Fibroblast of lung (primary cell): ENCODE results near the gene KIF1A. TPM values are rescaled to one million over a fixed set of nuclear protein-coding genes. Genes with fewer than 3 reads are reported as not detected.

ENCODE experiments used
- DNase-seq, 2 donors: peaks; one replicate each; pipeline versions ENCODE4 v3.0.0 to v3.0.0-alpha.2; 2010; ENCODE audit warnings: low read depth in 2 of 2
- H2AFZ ChIP-seq: 2 replicates; pipeline ENCODE4 v1.5.1; 2012; ENCODE audit warnings: low read length, control low read depth, inconsistent platforms
- H3K27ac ChIP-seq: 2 replicates; pipeline ENCODE4 v1.5.1; 2011; ENCODE audit warnings: low read length, control low read depth; ENCODE audit not compliant: insufficient read depth
- H3K27me3 ChIP-seq: 2 replicates; pipeline ENCODE4 v1.5.1; 2011; ENCODE audit warnings: mild to moderate bottlenecking, low read length; ENCODE audit not compliant: control insufficient read depth, insufficient read depth
- H3K36me3 ChIP-seq: 2 replicates; pipeline ENCODE4 v1.5.1; 2011; ENCODE audit warnings: low read length; ENCODE audit not compliant: control insufficient read depth, insufficient read depth
- H3K4me1 ChIP-seq: 2 replicates; pipeline ENCODE4 v1.5.1; 2011; ENCODE audit warnings: low read length; ENCODE audit not compliant: control insufficient read depth, insufficient read depth; ENCODE audit errors: extremely low read depth
- H3K4me2 ChIP-seq: 2 replicates; pipeline ENCODE4 v1.5.1; 2011; ENCODE audit warnings: low read length, control low read depth; ENCODE audit not compliant: insufficient read depth; ENCODE audit errors: extremely low read depth
- H3K4me3 ChIP-seq, 4 experiments: fragments of 200-600 bp in 1 of 4; sonication (generic) in 1 of 4; replicated peaks in 1 of 4; 2 replicates each; pipeline ENCODE4 v1.5.1; 2011 to 2016; ENCODE audit warnings: low read length in 4 of 4, low read depth in 3 of 4, mild to moderate bottlenecking in 3 of 4, control low read depth in 2 of 4, inconsistent platforms in 1 of 4, mixed read lengths in 1 of 4; ENCODE audit not compliant: insufficient read depth in 1 of 4; ENCODE audit errors: control extremely low read depth in 1 of 4
- H3K79me2 ChIP-seq: 2 replicates; pipeline ENCODE4 v1.5.1; 2012; ENCODE audit warnings: mild to moderate bottlenecking, low read length, inconsistent platforms; ENCODE audit not compliant: control insufficient read depth, insufficient read depth
- H3K9ac ChIP-seq: 2 replicates; pipeline ENCODE4 v1.5.1; 2011; ENCODE audit warnings: mild to moderate bottlenecking, low read length, control low read depth; ENCODE audit not compliant: insufficient read depth
- H3K9me3 ChIP-seq: 2 replicates; pipeline ENCODE4 v1.5.1; 2012; ENCODE audit warnings: low read depth, low read length; ENCODE audit not compliant: control insufficient read depth, insufficient read depth
- H4K20me1 ChIP-seq: 2 replicates; pipeline ENCODE4 v1.5.1; 2011; ENCODE audit warnings: low read length; ENCODE audit not compliant: control insufficient read depth, insufficient read depth; ENCODE audit errors: extremely low read depth
- EZH2 ChIP-seq: IDR thresholded peaks from 2 replicates; pipeline ENCODE4 v1.5.1; 2012; ENCODE audit warnings: low read length, control low read depth, mild to moderate bottlenecking; ENCODE audit errors: missing control alignments
- polyA plus RNA-seq, 2 donors: library from polyadenylated mRNA; depleted of rRNA in 1 of 2; stranded (reverse) in 1 of 2; unstranded in 1 of 2; fragments of >200 nt; gene quantifications; 2 replicates each; pipeline ENCODE4 v1.2.1, GENCODE V29; 2011 to 2012; ENCODE audit warnings: missing spikeins in 1 of 2
- total RNA-seq: library from RNA; depleted of rRNA; stranded (reverse); fragments of >200 nt; gene quantifications from 2 replicates; pipeline ENCODE4 v1.2.1, GENCODE V29; 2014
- TF ChIP-seq, protein P1 (sequence below), 2 donors: IDR thresholded peaks in 1 of 2; conservative IDR thresholded peaks in 1 of 2; 1 replicate in 1 of 2; 2 replicates in 1 of 2; pipeline ENCODE4 v1.5.1; 2011 to 2012; ENCODE audit warnings: low read length in 2 of 2, control low read depth in 1 of 2, inconsistent platforms in 1 of 2, low read depth in 1 of 2, mild to moderate bottlenecking in 1 of 2

KIF1A gene
- total and polyA plus RNA-seq, 2 donors (not counting 1 experiment from before 2014, with no cell fraction given): 0.05 TPM; not detected in 1

DNA sequence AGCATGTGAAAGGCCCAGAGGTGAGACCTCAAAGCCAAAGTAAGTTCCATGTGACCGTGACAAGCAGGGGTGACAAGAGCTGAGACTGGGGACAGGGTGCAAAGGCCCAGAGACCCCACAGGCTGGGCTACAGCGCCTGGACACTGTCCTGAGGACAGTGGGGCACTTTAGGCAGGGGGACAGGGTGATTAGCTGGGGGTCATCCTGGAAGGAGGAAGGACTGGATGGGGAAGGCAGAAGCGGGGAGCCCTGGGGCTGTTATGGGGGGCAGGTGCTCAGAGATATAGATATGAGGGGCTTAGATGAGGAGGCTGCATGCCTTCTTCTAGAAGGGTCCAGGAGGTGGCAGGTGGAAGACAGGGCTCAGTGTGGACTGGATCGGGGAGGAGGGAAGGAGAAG, 31.5 kb downstream of the KIF1A start:
- H3K27me3 ChIP-seq: no peaks in the 10 kb centered on the region
- TF ChIP-seq, protein P1, sequence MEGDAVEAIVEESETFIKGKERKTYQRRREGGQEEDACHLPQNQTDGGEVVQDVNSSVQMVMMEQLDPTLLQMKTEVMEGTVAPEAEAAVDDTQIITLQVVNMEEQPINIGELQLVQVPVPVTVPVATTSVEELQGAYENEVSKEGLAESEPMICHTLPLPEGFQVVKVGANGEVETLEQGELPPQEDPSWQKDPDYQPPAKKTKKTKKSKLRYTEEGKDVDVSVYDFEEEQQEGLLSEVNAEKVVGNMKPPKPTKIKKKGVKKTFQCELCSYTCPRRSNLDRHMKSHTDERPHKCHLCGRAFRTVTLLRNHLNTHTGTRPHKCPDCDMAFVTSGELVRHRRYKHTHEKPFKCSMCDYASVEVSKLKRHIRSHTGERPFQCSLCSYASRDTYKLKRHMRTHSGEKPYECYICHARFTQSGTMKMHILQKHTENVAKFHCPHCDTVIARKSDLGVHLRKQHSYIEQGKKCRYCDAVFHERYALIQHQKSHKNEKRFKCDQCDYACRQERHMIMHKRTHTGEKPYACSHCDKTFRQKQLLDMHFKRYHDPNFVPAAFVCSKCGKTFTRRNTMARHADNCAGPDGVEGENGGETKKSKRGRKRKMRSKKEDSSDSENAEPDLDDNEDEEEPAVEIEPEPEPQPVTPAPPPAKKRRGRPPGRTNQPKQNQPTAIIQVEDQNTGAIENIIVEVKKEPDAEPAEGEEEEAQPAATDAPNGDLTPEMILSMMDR (conservative IDR thresholded peaks at IDR 0.05 in 1 of 2, IDR thresholded peaks at IDR 0.05 in 1 of 2; ENCODE audit: low read depth in 1 of 2, low read length in 2 of 2): no peak
- no peak for TF ChIP-seq EZH2
- H4K20me1 ChIP-seq: no peaks in the 10 kb centered on the region
- H3K9me3 ChIP-seq: no peaks in the 10 kb centered on the region
- H2AFZ ChIP-seq: no peak overlapping the region
- DNase-seq: no peak
- H3K79me2 ChIP-seq: no peaks in the 10 kb centered on the region
- no peaks in the 10 kb centered on the region for H3K36me3 ChIP-seq
- H3K4me3 ChIP-seq: no peak overlapping the region
- H3K4me2 ChIP-seq: no peak overlapping the region
- H3K27ac ChIP-seq: no peak overlapping the region
- H3K9ac ChIP-seq: no peak overlapping the region
- no peaks in the 10 kb centered on the region for H3K4me1 ChIP-seq

DNA sequence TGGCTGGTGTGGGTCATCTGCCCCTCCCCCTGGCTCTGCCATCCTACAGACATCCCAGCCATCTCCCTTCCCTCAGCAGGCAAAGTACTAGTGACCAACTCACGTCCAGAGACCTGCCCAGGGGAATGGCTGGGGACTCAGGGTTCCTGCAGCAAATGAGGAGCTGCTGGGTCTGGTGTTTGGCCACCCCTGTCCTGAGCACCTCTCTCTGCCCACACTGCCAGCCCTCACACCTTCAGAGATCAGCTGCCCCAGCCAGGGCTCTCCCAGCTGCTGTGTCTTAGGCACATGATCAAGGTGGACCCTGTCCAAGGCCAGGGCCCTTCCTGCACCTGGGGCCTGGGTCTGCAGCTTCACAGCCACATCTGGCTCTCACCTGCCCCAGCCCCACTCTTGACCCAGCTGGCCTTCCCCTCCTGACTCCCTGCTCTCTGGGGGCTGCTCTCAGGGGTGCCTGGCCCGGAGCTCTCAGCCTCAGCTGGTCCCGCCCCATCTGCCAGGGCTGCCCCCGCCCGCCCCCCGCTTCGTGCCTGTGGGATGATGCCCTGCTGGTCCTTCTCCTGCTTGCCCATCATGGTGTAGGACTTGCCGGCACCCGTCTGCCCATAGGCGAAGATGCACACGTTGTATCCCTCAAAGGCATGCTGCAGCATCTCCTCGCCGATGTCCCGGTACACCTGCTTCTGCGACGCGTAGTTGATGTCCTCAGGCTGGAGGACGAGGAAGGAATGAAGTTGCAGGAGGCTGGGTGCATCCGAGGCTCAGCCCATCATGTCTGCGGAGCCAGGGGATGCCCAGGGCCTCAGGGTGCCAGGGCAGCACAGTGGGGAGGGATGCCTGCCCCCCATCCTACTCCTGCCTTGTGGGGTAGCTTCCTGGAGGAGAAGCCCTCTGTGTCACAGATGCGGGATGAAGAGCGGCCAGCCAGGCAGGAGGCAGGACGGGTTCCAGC, 32.2 kb downstream of the KIF1A start:
- no peaks in the 10 kb centered on the region for H3K27me3 ChIP-seq
- H3K79me2 ChIP-seq: no peaks in the 10 kb centered on the region
- no peak overlapping the region for H3K4me2 ChIP-seq
- no peaks in the 10 kb centered on the region for H3K36me3 ChIP-seq
- H2AFZ ChIP-seq: no peak overlapping the region
- no peaks in the 10 kb centered on the region for H3K4me1 ChIP-seq
- H4K20me1 ChIP-seq: no peaks in the 10 kb centered on the region
- no peak for DNase-seq
- H3K4me3 ChIP-seq: no peak overlapping the region
- TF ChIP-seq, protein P1 (conservative IDR thresholded peaks at IDR 0.05 in 1 of 2, IDR thresholded peaks at IDR 0.05 in 1 of 2; ENCODE audit: low read depth in 1 of 2, low read length in 2 of 2): no peak
- TF ChIP-seq EZH2: no peak
- no peak overlapping the region for H3K9ac ChIP-seq
- H3K27ac ChIP-seq: no peak overlapping the region
- no peaks in the 10 kb centered on the region for H3K9me3 ChIP-seq

DNA sequence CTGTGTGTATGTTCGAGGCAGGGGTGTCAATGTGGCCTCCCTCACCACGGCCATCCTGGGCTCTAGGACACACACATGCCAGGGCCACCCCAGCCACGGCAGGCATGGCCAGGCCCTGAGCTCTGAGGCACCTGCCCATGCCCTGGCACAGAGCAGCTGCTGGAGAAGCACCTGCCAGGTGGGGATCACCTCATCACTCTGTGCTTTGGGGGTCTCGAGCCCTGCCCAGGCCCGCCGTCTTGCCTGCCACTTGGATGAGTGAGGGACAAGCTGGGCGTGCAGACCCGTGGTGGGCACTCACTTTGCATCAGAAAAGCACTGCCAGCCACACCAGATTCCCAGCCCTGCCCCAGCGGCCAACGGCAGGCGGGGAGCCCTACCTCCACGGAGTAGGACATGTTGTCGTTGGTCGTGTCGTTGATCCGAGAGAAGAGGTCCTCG, 33.1 kb downstream of the KIF1A start:
- Histone ChIP-seq H3K36me3 (no peaks in the 10 kb centered on the region), H3K4me2 (no peak overlapping the region), H3K9ac (no peak overlapping the region), H3K27ac (no peak overlapping the region), H3K9me3 (no peaks in the 10 kb centered on the region), H3K27me3 (no peaks in the 10 kb centered on the region), H2AFZ (no peak overlapping the region), H3K4me1 (no peaks in the 10 kb centered on the region), H3K4me3 (no peak overlapping the region), H3K79me2 (no peaks in the 10 kb centered on the region), H4K20me1 (no peaks in the 10 kb centered on the region)
- TF ChIP-seq EZH2: no peak
- TF ChIP-seq, protein P1 (conservative IDR thresholded peaks at IDR 0.05 in 1 of 2, IDR thresholded peaks at IDR 0.05 in 1 of 2; ENCODE audit: low read depth in 1 of 2, low read length in 2 of 2): no peak
- no peak for DNase-seq
